HepG2 (cell line): ENCODE results near the gene NFKBIA. TPM values are rescaled to one million over a fixed set of nuclear protein-coding genes. Genes with fewer than 3 reads are reported as not detected.

Source experiments
- ARNTL ChIP-seq: sonication (generic); formaldehyde crosslinking; IDR thresholded peaks from 2 replicates; pipeline ENCODE4 v1.4.0; 2020; ENCODE audit warnings: mild to moderate bottlenecking, missing genetic modification reagents
- CEBPZ ChIP-seq: IDR thresholded peaks from 2 replicates; pipeline ENCODE4 v1.6.1; 2012; ENCODE audit warnings: low read length, improper control_type of control experiment
- GMEB1 ChIP-seq: sonication (generic); formaldehyde crosslinking; IDR thresholded peaks from 2 replicates; pipeline ENCODE4 v1.5.1; 2020; ENCODE audit warnings: missing genetic modification reagents, mild to moderate bottlenecking, borderline replicate concordance
- GRHL1 ChIP-seq: sonication (generic); formaldehyde crosslinking; conservative IDR thresholded peaks from 2 replicates; pipeline ENCODE4 v1.8.0; 2022; ENCODE audit warnings: missing genetic modification reagents
- IKZF1 ChIP-seq: fragments of 450-650 bp; IDR thresholded peaks from 2 replicates; pipeline ENCODE4 v1.7.1; 2016
- KLF12 ChIP-seq: sonication (generic); formaldehyde crosslinking; IDR thresholded peaks from 2 replicates; pipeline ENCODE4 v1.4.0; 2020; ENCODE audit warnings: missing genetic modification reagents, borderline replicate concordance
- NR2F1 ChIP-seq, 2 experiments: fragments of 450-650 bp in 1 of 2; formaldehyde crosslinking in 1 of 2; IDR thresholded peaks; 2 replicates each; pipeline versions ENCODE4 v1.5.0 to v1.6.1; 2016 to 2020; ENCODE audit warnings: mild to moderate bottlenecking in 1 of 2, missing compliant biosample characterization in 1 of 2, missing genetic modification reagents in 1 of 2, moderate library complexity in 1 of 2
- ZMYM4 ChIP-seq: sonication (generic); formaldehyde crosslinking; IDR thresholded peaks from 2 replicates; pipeline ENCODE4 v1.8.1; 2023; ENCODE audit warnings: mild to moderate bottlenecking, missing genetic modification reagents
- ZNF281 ChIP-seq: sonication (generic); formaldehyde crosslinking; IDR thresholded peaks from 2 replicates; pipeline ENCODE4 v1.4.0; 2020; ENCODE audit warnings: missing genetic modification reagents, borderline replicate concordance
- ZNF570 ChIP-seq: sonication (generic); formaldehyde crosslinking; IDR thresholded peaks from 2 replicates; pipeline ENCODE4 v1.4.0; 2020; ENCODE audit warnings: mild to moderate bottlenecking, missing genetic modification reagents, borderline replicate concordance
- ZNF574 ChIP-seq: sonication (generic); formaldehyde crosslinking; IDR thresholded peaks from 2 replicates; pipeline ENCODE4 v1.4.0; 2020; ENCODE audit warnings: missing genetic modification reagents
- ZNF598 ChIP-seq: sonication (generic); formaldehyde crosslinking; IDR thresholded peaks from 2 replicates; pipeline ENCODE4 v1.5.1; 2020; ENCODE audit warnings: mild to moderate bottlenecking, missing genetic modification reagents, borderline replicate concordance
- ZNF616 ChIP-seq: sonication (generic); formaldehyde crosslinking; IDR thresholded peaks from 2 replicates; pipeline ENCODE4 v1.5.0; 2020; ENCODE audit warnings: low read depth, mild to moderate bottlenecking, missing genetic modification reagents
- ZNF639 ChIP-seq: conservative IDR thresholded peaks from 2 replicates; pipeline ENCODE4 v1.6.1; 2018; ENCODE audit warnings: missing genetic modification reagents
- ZNF773 ChIP-seq: sonication (generic); formaldehyde crosslinking; IDR thresholded peaks from 2 replicates; pipeline ENCODE4 v1.4.0; 2020; ENCODE audit warnings: missing genetic modification reagents, borderline replicate concordance
- polyA plus RNA-seq, 8 experiments: library from polyadenylated mRNA; depleted of rRNA in 3 of 8; stranded (reverse) in 7 of 8; unstranded in 1 of 8; fragments of >200 nt; fragmentation: Illumina TruSeq in 4 of 8; extraction: Trizol in 4 of 8; gene quantifications; 2 replicates each; pipeline versions ENCODE4 v1.2.1 to v1.2.3, GENCODE V29; 2011 to 2016; ENCODE audit warnings: low read depth in 4 of 8, missing spikeins in 1 of 8, mixed read lengths in 1 of 8; ENCODE audit not compliant: insufficient read depth in 1 of 8
- total RNA-seq, 5 experiments: library from RNA; depleted of rRNA; stranded (reverse); fragments of >200 nt; fragmentation: Illumina TruSeq; extraction: Trizol; gene quantifications; 2 replicates each; pipeline ENCODE4 v1.2.3, GENCODE V29; 2016; ENCODE audit warnings: low read depth in 1 of 5

The NFKBIA gene
- total and polyA plus RNA-seq, 2 of the 13 experiments (the other 11 are each of a cell fraction or from before 2014, with no cell fraction given), result 197 to 319 TPM

GRCh38 chr14:35419429-35419841, 14.9 kb upstream of the NFKBIA start (continued):
- TF ChIP-seq CEBPZ, result no peak
- TF ChIP-seq ZNF574, result 0 out of 2 replicates have a peak, but pooled peaks have one; percentile 13
- TF ChIP-seq ZNF598, result peak; percentile 51; the same call in 1 of the 2 replicates
- TF ChIP-seq ZNF773, result no peak
- TF ChIP-seq ZNF639 (CRISPR knock-in tag), result no peak
- TF ChIP-seq IKZF1, result no peak
- TF ChIP-seq ZNF616 (CRISPR knock-in tag), result 0 out of 2 replicates have a peak, but pooled peaks have one; percentile 54
- TF ChIP-seq GMEB1 (CRISPR knock-in tag), result no peak
- no peak for TF ChIP-seq ZNF570 (CRISPR knock-in tag)
- TF ChIP-seq KLF12 (CRISPR knock-in tag), result no peak
- TF ChIP-seq ZNF281 (CRISPR knock-in tag), result no peak
- TF ChIP-seq ZMYM4, result peak; percentile 40; the same call in 1 of the 2 replicates
- TF ChIP-seq ARNTL (CRISPR knock-in tag), result no peak
- no peak for TF ChIP-seq GRHL1 (CRISPR knock-in tag)
- TF ChIP-seq NR2F1 (CRISPR knock-in tag; IDR thresholded peaks at IDR 0.05), result no peak
